Suppressor macrophage treated with lipopolysaccharide for 4 hours (primary cell): ENCODE results near the gene RHOF.

ENCODE experiments used
- DNase-seq: peaks from one replicate; pipeline ENCODE4 v3.0.0-alpha.2; 2020

RHOF gene

GRCh38 chr12:121803861-121804416 is 10.5 kb upstream of the RHOF start, which contains the start of gene SETD1B:
Gene SETD1B (plus strand): TSS chr12:121804009. CDS start chr12:121804738, 729 bp downstream.
- DNase-seq = peak; percentile 55

- DNase-seq = peak; percentile 95
Observed at GRCh38 chr12:121802843-121803698, 9.6 kb upstream of the RHOF start.

GRCh38 chr12:121802485-121802842 is 9.0 kb upstream of the RHOF start:
- DNase-seq = no peak

GRCh38 chr12:121801595-121802484 is 8.4 kb upstream of the RHOF start:
- peak; percentile 55 for DNase-seq

- DNase-seq = peak; percentile 76
Observed at GRCh38 chr12:121800694-121801594, 7.5 kb upstream of the RHOF start.

GRCh38 chr12:121799842-121800693 is 6.6 kb upstream of the RHOF start:
- DNase-seq = peak; percentile 90

- peak; percentile 78 for DNase-seq
Observed at GRCh38 chr12:121799156-121799841, 5.8 kb upstream of the RHOF start.

GRCh38 chr12:121798787-121799155 is 5.3 kb upstream of the RHOF start:
- no peak for DNase-seq

GRCh38 chr12:121797937-121798786 is 4.7 kb upstream of the RHOF start:
- DNase-seq = no peak

GRCh38 chr12:121796855-121797751 is 3.6 kb upstream of the RHOF start:
- peak; percentile 75 for DNase-seq

GRCh38 chr12:121795034-121795968 is 1.8 kb upstream of the RHOF start:
- peak; percentile 85 for DNase-seq

GRCh38 chr12:121794534-121795033 is 1.1 kb upstream of the RHOF start:
- DNase-seq = no peak

GRCh38 chr12:121793838-121794533 is 498 bp upstream of the RHOF start:
- DNase-seq = peak; percentile 96

GRCh38 chr12:121792607-121793439 is 665 bp downstream of the RHOF start:
- peak; percentile 25 for DNase-seq

- DNase-seq = no peak
Observed at GRCh38 chr12:121791671-121792551, 1.6 kb downstream of the RHOF start.
